Cardiac muscle cell (in vitro differentiated cells and primary cell): ENCODE results near the gene AMBN. TPM values are rescaled to one million over a fixed set of nuclear protein-coding genes. Genes with fewer than 3 reads are reported as not detected.
A peak's percentile ranks its signal among the peaks of the same experiment; 100 is the strongest.
"Not testable (repeated sequence)": the region's sequence is repeated elsewhere in the genome, so short reads cannot be mapped to it uniquely, and the experiment has no call there.

Experiments
- DNase-seq, 2 donors: peaks; one replicate each; pipeline versions ENCODE4 v3.0.0 to v3.0.0-alpha.2; 2010 to 2017; ENCODE audit warnings: low read depth in 1 of 2, low spot score in 1 of 2
- H3K27ac ChIP-seq: fragments of 200-600 bp; sonication (generic); 2 replicates; pipeline ENCODE4 v1.5.1; 2016
- H3K27me3 ChIP-seq: fragments of 200-600 bp; sonication (generic); 2 replicates; pipeline ENCODE4 v1.6.0; 2016; ENCODE audit warnings: control low read depth
- H3K36me3 ChIP-seq: fragments of 200-600 bp; sonication (generic); 2 replicates; pipeline ENCODE4 v1.5.1; 2016; ENCODE audit warnings: control low read depth
- H3K4me1 ChIP-seq: fragments of 200-600 bp; sonication (generic); 2 replicates; pipeline ENCODE4 v1.8.1; 2017; ENCODE audit warnings: low read depth, mild to moderate bottlenecking, mixed run types
- H3K4me3 ChIP-seq: fragments of 200-600 bp; sonication (generic); 2 replicates; pipeline ENCODE4 v1.5.1; 2016; ENCODE audit warnings: mild to moderate bottlenecking
- H3K9me3 ChIP-seq: fragments of 200-600 bp; sonication (generic); 2 replicates; pipeline ENCODE4 v1.5.1; 2017; ENCODE audit warnings: low read depth, mild to moderate bottlenecking, control low read depth
- CTCF ChIP-seq: IDR thresholded peaks from 2 replicates; pipeline ENCODE4 v1.5.1; 2012; ENCODE audit warnings: low read depth, mild to moderate bottlenecking, low read length
- polyA plus RNA-seq: library from polyadenylated mRNA; unstranded; fragments of >200 nt; fragmentation: Nextera tagmentation; extraction: Ambion mirVana; gene quantifications from 2 replicates; pipeline ENCODE4 v1.2.1, GENCODE V29; 2016
- total RNA-seq: library from RNA; depleted of rRNA; stranded (reverse); fragments of >200 nt; gene quantifications from 2 replicates; pipeline ENCODE4 v1.2.3, GENCODE V29; 2016

Gene AMBN
- total and polyA plus RNA-seq, 2 experiments from 2014 or later, result not detected

GRCh38 chr4:70640192-70640591 lies 48.1 kb downstream of the AMBN start:
- no peak for DNase-seq
- Histone ChIP-seq H3K27ac (no peak overlapping the region), H3K9me3 (no peaks in the 10 kb centered on the region), H3K36me3 (no peaks in the 10 kb centered on the region), H3K4me3 (no peak overlapping the region), H3K4me1 (peaks cover 9% of the 10 kb centered on the region), H3K27me3 (no peaks in the 10 kb centered on the region)
- no peak for TF ChIP-seq CTCF

GRCh38 chr4:70650741-70651140 lies 58.7 kb downstream of the AMBN start:
- not testable (repeated sequence) for H3K9me3 ChIP-seq, H3K4me3 ChIP-seq, H3K36me3 ChIP-seq, H3K27ac ChIP-seq, H3K27me3 ChIP-seq, H3K4me1 ChIP-seq, DNase-seq

- no peaks in the 10 kb centered on the region for H3K27me3 ChIP-seq
- no peaks in the 10 kb centered on the region for H3K9me3 ChIP-seq
- peak; percentile 38 to 60 for DNase-seq
- no peaks in the 10 kb centered on the region for H3K36me3 ChIP-seq
- H3K27ac ChIP-seq, result no peak overlapping the region
- TF ChIP-seq CTCF, result peak; percentile 46
- H3K4me3 ChIP-seq, result no peak overlapping the region
- no peaks in the 10 kb centered on the region for H3K4me1 ChIP-seq
These were observed 59.9 kb downstream of the AMBN start for GRCh38 chr4:70651864-70652506.

GRCh38 chr4:70654605-70655011 lies 62.6 kb downstream of the AMBN start:
- no peaks in the 10 kb centered on the region for H3K36me3 ChIP-seq
- no peak for TF ChIP-seq CTCF
- no peak overlapping the region for H3K4me3 ChIP-seq
- DNase-seq, result peak in 1 of 2 donors; percentile 27
- no peaks in the 10 kb centered on the region for H3K9me3 ChIP-seq
- H3K27me3 ChIP-seq, result no peaks in the 10 kb centered on the region
- no peak overlapping the region for H3K27ac ChIP-seq
- no peaks in the 10 kb centered on the region for H3K4me1 ChIP-seq

Other genes with a start within 250 kb of the AMBN start
- gene SMR3A, start 231.5 kb upstream of the AMBN start, total RNA-seq, result not detected in 2 replicates
- gene SMR3A, start 231.5 kb upstream of the AMBN start, polyA plus RNA-seq, result not detected in 2 replicates
- not detected in 2 replicates for gene SMR3B, start 209.1 kb upstream of the AMBN start, total RNA-seq
- not detected in 2 replicates for gene SMR3B, start 209.1 kb upstream of the AMBN start, polyA plus RNA-seq
- gene OPRPN, start 194.3 kb upstream of the AMBN start, total RNA-seq, result not detected in 2 replicates
- gene OPRPN, start 194.3 kb upstream of the AMBN start, polyA plus RNA-seq, result not detected in 2 replicates
- not detected in 2 replicates for gene MUC7, start 120.1 kb upstream of the AMBN start, total RNA-seq
- gene MUC7, start 120.1 kb upstream of the AMBN start, polyA plus RNA-seq, result not detected in 2 replicates
- gene AMTN, start 73.7 kb upstream of the AMBN start, total RNA-seq, result not detected in 2 replicates
- 0.53 TPM in 1 of 2 replicates, not detected in the other for gene AMTN, start 73.7 kb upstream of the AMBN start, polyA plus RNA-seq
- gene ENAM, start 36.5 kb downstream of the AMBN start, total RNA-seq, result under 0.01 TPM in 1 of 2 replicates, not detected in the other
- gene ENAM, start 36.5 kb downstream of the AMBN start, polyA plus RNA-seq, result not detected in 2 replicates
- not detected in 2 replicates for gene JCHAIN, start 74.3 kb downstream of the AMBN start, total RNA-seq
- gene JCHAIN, start 74.3 kb downstream of the AMBN start, polyA plus RNA-seq, result 0.61 TPM in 1 of 2 replicates, not detected in the other
- 18.4 and 23.7 TPM in 2 replicates for gene UTP3, start 96.3 kb downstream of the AMBN start, total RNA-seq
- 10.9 and 15.5 TPM in 2 replicates for gene UTP3, start 96.3 kb downstream of the AMBN start, polyA plus RNA-seq
- 31.0 and 43.7 TPM in 2 replicates for gene RUFY3, start 129.7 kb downstream of the AMBN start, total RNA-seq
- 28.1 and 35.2 TPM in 2 replicates for gene RUFY3, start 129.7 kb downstream of the AMBN start, polyA plus RNA-seq
- gene GRSF1, start 247.6 kb downstream of the AMBN start, total RNA-seq, result 84.9 and 90.3 TPM in 2 replicates
- 153 and 185 TPM in 2 replicates for gene GRSF1, start 247.6 kb downstream of the AMBN start, polyA plus RNA-seq